ENCODE data around the gene DDX20. TPM values are rescaled to one million over a fixed set of nuclear protein-coding genes. Genes with fewer than 3 reads are reported as not detected.

Gene DDX20
- total RNA-seq, 1 experiment from 2014 or later = 10.4 TPM

DNA sequence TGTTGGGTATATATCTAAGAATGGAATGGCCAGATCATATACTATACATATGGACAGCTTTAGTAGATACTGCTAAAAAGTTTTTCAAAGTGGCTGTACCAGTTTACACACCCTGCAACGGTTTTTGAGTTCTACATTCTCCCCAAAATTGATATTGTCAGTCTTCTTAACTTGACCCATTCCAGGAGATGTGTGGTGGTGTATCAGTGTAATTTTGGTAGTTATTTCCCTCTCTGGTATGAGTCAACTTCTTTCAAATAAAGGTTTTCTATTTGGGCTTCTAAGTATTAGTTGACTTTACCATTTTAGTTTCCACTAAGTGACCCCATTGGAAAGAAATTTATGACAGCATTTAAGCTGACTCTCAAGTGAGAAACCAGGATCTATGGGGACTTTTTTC lies 45.7 kb upstream of the DDX20 start:
- Mint-ChIP-seq H3K4me3 (ENCODE audit: unreplicated experiment) (no peak overlapping the region), H3K36me3 (ENCODE audit: insufficient read depth, unreplicated experiment) (peaks cover 29% of the 10 kb centered on the region), H3K27me3 (ENCODE audit: insufficient read depth, unreplicated experiment) (no peaks in the 10 kb centered on the region), H3K27ac (ENCODE audit: unreplicated experiment) (no peak overlapping the region), H3K9me3 (ENCODE audit: unreplicated experiment) (no peaks in the 10 kb centered on the region), H3K4me1 (ENCODE audit: low read depth, unreplicated experiment) (no peaks in the 10 kb centered on the region)
- no peaks in the 10 kb centered on the region for H3K27me3 ChIP-seq (replicated peaks; ENCODE audit: control insufficient read depth, insufficient read depth, low read length)
- ChIA-PET POLR2A (no interaction called here), CTCF (no interaction called here)
- H3K36me3 ChIP-seq (ENCODE audit: control insufficient read depth, insufficient read depth, low read length) = no peaks in the 10 kb centered on the region
- H3K4me3 ChIP-seq (ENCODE audit: low read depth, low read length) = no peak overlapping the region
- peaks cover 4% of the 10 kb centered on the region for H3K4me1 ChIP-seq
- no peaks in the 10 kb centered on the region for H3K9me3 ChIP-seq
- no TSS peak for BruUV-seq (replicated peaks)
- intact Hi-C loops (cut with micrococcal nuclease; ENCODE audit: unreplicated experiment) = no loop called here
- DNase-seq = no peak
- TF ChIP-seq, protein P1, sequence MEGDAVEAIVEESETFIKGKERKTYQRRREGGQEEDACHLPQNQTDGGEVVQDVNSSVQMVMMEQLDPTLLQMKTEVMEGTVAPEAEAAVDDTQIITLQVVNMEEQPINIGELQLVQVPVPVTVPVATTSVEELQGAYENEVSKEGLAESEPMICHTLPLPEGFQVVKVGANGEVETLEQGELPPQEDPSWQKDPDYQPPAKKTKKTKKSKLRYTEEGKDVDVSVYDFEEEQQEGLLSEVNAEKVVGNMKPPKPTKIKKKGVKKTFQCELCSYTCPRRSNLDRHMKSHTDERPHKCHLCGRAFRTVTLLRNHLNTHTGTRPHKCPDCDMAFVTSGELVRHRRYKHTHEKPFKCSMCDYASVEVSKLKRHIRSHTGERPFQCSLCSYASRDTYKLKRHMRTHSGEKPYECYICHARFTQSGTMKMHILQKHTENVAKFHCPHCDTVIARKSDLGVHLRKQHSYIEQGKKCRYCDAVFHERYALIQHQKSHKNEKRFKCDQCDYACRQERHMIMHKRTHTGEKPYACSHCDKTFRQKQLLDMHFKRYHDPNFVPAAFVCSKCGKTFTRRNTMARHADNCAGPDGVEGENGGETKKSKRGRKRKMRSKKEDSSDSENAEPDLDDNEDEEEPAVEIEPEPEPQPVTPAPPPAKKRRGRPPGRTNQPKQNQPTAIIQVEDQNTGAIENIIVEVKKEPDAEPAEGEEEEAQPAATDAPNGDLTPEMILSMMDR (IDR thresholded peaks at IDR 0.05; ENCODE audit: insufficient read depth in 1 of 2, low read depth in 1 of 2, low read length in 1 of 2, severe bottlenecking in 1 of 2, unreplicated experiment in 1 of 2) = no peak

DNA sequence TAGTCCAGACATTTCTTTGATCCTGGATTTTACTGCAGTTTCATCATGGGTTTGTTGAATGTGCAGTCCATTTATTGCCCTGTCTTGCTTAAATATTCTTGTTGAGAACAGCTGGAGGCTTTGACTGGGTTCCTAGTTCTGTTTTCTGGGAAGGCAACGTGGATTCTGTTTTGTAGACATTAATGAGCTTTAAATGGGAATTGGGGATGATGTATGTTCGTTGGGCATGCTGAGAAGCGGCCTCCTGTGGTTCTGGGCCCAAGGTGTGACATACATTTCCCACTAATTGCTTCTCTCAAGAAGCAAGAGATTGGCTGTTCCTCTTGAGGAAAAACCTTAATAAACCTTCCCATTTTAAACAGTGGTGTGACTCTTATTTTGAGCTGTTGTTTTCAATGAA lies 39.4 kb upstream of the DDX20 start:
- no peak for DNase-seq
- H3K9me3 Mint-ChIP-seq (ENCODE audit: unreplicated experiment) = no peaks in the 10 kb centered on the region
- CTCF ChIA-PET = no interaction called here
- BruUV-seq (replicated peaks) = no TSS peak
- H3K9me3 ChIP-seq = no peaks in the 10 kb centered on the region
- peaks cover 32% of the 10 kb centered on the region for H3K36me3 Mint-ChIP-seq (ENCODE audit: insufficient read depth, unreplicated experiment)
- H3K4me1 Mint-ChIP-seq (ENCODE audit: low read depth, unreplicated experiment) = peaks cover 11% of the 10 kb centered on the region
- intact Hi-C loops (cut with micrococcal nuclease; ENCODE audit: unreplicated experiment) = no loop called here
- no peak overlapping the region for H3K4me3 ChIP-seq (ENCODE audit: low read depth, low read length)
- H3K27me3 Mint-ChIP-seq (ENCODE audit: insufficient read depth, unreplicated experiment) = no peaks in the 10 kb centered on the region
- H3K27me3 ChIP-seq (replicated peaks; ENCODE audit: control insufficient read depth, insufficient read depth, low read length) = no peaks in the 10 kb centered on the region
- H3K4me3 Mint-ChIP-seq (ENCODE audit: unreplicated experiment) = no peak overlapping the region
- H3K4me1 ChIP-seq = no peaks in the 10 kb centered on the region
- H3K27ac Mint-ChIP-seq (ENCODE audit: unreplicated experiment) = no peak overlapping the region
- H3K36me3 ChIP-seq (ENCODE audit: control insufficient read depth, insufficient read depth, low read length) = no peaks in the 10 kb centered on the region
- POLR2A ChIA-PET = no interaction called here
- TF ChIP-seq, protein P1 (IDR thresholded peaks at IDR 0.05; ENCODE audit: insufficient read depth in 1 of 2, low read depth in 1 of 2, low read length in 1 of 2, severe bottlenecking in 1 of 2, unreplicated experiment in 1 of 2) = no peak

DNA sequence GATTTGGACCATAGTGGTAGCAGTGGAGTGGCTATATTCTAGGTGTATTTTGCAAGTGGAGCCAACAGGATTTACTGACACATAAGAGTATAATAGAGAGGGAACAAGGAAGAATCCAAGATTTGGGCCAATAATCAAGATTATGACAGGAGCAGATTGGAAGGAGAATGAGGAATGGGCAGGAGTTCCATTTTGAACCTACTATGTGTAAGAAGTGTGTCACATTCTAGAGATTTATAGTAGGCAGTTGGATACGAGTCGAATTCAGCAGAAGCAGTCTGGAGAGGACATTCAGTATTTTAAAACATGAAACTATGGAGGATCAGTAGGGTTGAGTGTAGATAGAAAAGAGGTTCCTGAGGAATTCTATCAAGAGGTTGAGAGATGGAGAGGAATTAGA lies 38.3 kb upstream of the DDX20 start:
- Mint-ChIP-seq H3K4me3 (ENCODE audit: unreplicated experiment) (no peak overlapping the region), H3K4me1 (ENCODE audit: low read depth, unreplicated experiment) (peaks cover 18% of the 10 kb centered on the region), H3K36me3 (ENCODE audit: insufficient read depth, unreplicated experiment) (peaks cover 32% of the 10 kb centered on the region), H3K27me3 (ENCODE audit: insufficient read depth, unreplicated experiment) (no peaks in the 10 kb centered on the region), H3K27ac (ENCODE audit: unreplicated experiment) (no peak overlapping the region), H3K9me3 (ENCODE audit: unreplicated experiment) (no peaks in the 10 kb centered on the region)
- intact Hi-C loops (cut with micrococcal nuclease; ENCODE audit: unreplicated experiment) = no loop called here
- BruUV-seq (replicated peaks) = no TSS peak
- ChIA-PET POLR2A (no interaction called here), CTCF (no interaction called here)
- TF ChIP-seq, protein P1 (IDR thresholded peaks at IDR 0.05; ENCODE audit: insufficient read depth in 1 of 2, low read depth in 1 of 2, low read length in 1 of 2, severe bottlenecking in 1 of 2, unreplicated experiment in 1 of 2) = no peak
- DNase-seq = no peak
- Histone ChIP-seq H3K27me3 (replicated peaks; ENCODE audit: control insufficient read depth, insufficient read depth, low read length) (no peaks in the 10 kb centered on the region), H3K36me3 (ENCODE audit: control insufficient read depth, insufficient read depth, low read length) (no peaks in the 10 kb centered on the region), H3K9me3 (no peaks in the 10 kb centered on the region), H3K4me3 (ENCODE audit: low read depth, low read length) (no peak overlapping the region), H3K4me1 (no peaks in the 10 kb centered on the region)
